SK-N-SH (cell line): Measurements from ENCODE around the gene RTN4RL1. TPM values are rescaled to one million over a fixed set of nuclear protein-coding genes. Genes with fewer than 3 reads are reported as not detected.

Source experiments
- CTCF ChIA-PET: fragments of 300-600, 350-600 bp; formaldehyde crosslinking; extraction: SDS; loops from one replicate; lab custom pipeline; 2021; lab: Yijun Ruan, JAX
- POLR2A ChIA-PET: fragments of 350-600 bp; sonication (Branson Sonifier 250); formaldehyde crosslinking; extraction: SDS; loops from one replicate; lab custom pipeline; 2020; ENCODE audit warnings: antibody characterized with exemption, inconsistent platforms; lab: Yijun Ruan, JAX
- DNase-seq: peaks from one replicate; pipeline ENCODE4 v3.0.0; 2012
- H2AFZ ChIP-seq: fragments of 200-600 bp; sonication (generic); 2 replicates; pipeline ENCODE4 v1.8.1; 2016; ENCODE audit warnings: antibody characterized with exemption, mild to moderate bottlenecking, low read depth
- H3F3A ChIP-seq: fragments of 200-600 bp; sonication (generic); replicated peaks from 2 replicates; pipeline ENCODE3; 2016; ENCODE audit warnings: antibody characterized with exemption, mild to moderate bottlenecking; ENCODE audit not compliant: insufficient read depth
- H3K27ac ChIP-seq, 2 experiments: fragments of 200-500 bp in 1 of 2; fragments of 200-600 bp in 1 of 2; sonication (Bioruptor generic) in 1 of 2; sonication (generic), shearing (Covaris generic) in 1 of 2; 2 replicates each; pipeline versions ENCODE4 v1.5.1 to v1.6.1; 2014 to 2016; ENCODE audit warnings: low read depth in 2 of 2, inconsistent platforms in 1 of 2, low read length in 1 of 2, mild to moderate bottlenecking in 1 of 2, mixed read lengths in 1 of 2
- H3K27me3 ChIP-seq: fragments of 200-600 bp; sonication (generic), shearing (Covaris generic); 2 replicates; pipeline ENCODE4 v1.6.1; 2016; ENCODE audit warnings: mixed run types; ENCODE audit not compliant: insufficient read depth
- H3K36me3 ChIP-seq, 2 experiments: fragments of 200-500 bp in 1 of 2; fragments of 200-600 bp in 1 of 2; sonication (Bioruptor generic) in 1 of 2; sonication (generic) in 1 of 2; replicated peaks in 1 of 2; 2 replicates each; pipeline versions ENCODE3 to v1.5.1; 2014 to 2016; ENCODE audit warnings: low read length in 1 of 2, mild to moderate bottlenecking in 1 of 2; ENCODE audit not compliant: insufficient read depth in 2 of 2, control insufficient read depth in 1 of 2
- H3K4me1 ChIP-seq, 2 experiments: fragments of 200-500 bp in 1 of 2; fragments of 200-600 bp in 1 of 2; sonication (Bioruptor generic) in 1 of 2; sonication (generic), shearing (Covaris generic) in 1 of 2; 2 replicates each; pipeline versions ENCODE4 v1.5.1 to v1.6.1; 2014 to 2016; ENCODE audit warnings: low read depth in 1 of 2, low read length in 1 of 2, mixed run types in 1 of 2; ENCODE audit not compliant: insufficient read depth in 2 of 2, control insufficient read depth in 1 of 2
- H3K4me2 ChIP-seq: fragments of 200-600 bp; sonication (generic), shearing (Covaris generic); 2 replicates; pipeline ENCODE4 v1.6.1; 2017; ENCODE audit warnings: mixed run types
- H3K4me3 ChIP-seq, 2 experiments: fragments of 200-500 bp in 1 of 2; fragments of 200-600 bp in 1 of 2; sonication (Bioruptor generic) in 1 of 2; sonication (generic), shearing (Covaris generic) in 1 of 2; 2 replicates each; pipeline versions ENCODE4 v1.5.1 to v1.8.1; 2014 to 2016; ENCODE audit warnings: low read depth in 2 of 2, inconsistent platforms in 1 of 2, low read length in 1 of 2, mild to moderate bottlenecking in 1 of 2, mixed read lengths in 1 of 2, moderate library complexity in 1 of 2
- H3K79me2 ChIP-seq: fragments of 200-600 bp; sonication (generic); 2 replicates; pipeline ENCODE4 v1.8.1; 2017; ENCODE audit warnings: mild to moderate bottlenecking; ENCODE audit not compliant: insufficient read depth
- H3K9ac ChIP-seq: fragments of 200-600 bp; sonication (generic); 2 replicates; pipeline ENCODE4 v1.6.1; 2017; ENCODE audit warnings: mixed run types
- H3K9me2 ChIP-seq: fragments of 200-600 bp; sonication (generic); 2 replicates; pipeline ENCODE4 v1.6.1; 2017; ENCODE audit warnings: mixed run types
- H3K9me3 ChIP-seq: fragments of 200-600 bp; sonication (generic); 2 replicates; pipeline ENCODE4 v1.6.1; 2017; ENCODE audit warnings: mixed run types, mild to moderate bottlenecking, moderate library complexity
- H4K20me1 ChIP-seq: fragments of 200-600 bp; sonication (generic); 2 replicates; pipeline ENCODE4 v1.6.1; 2017; ENCODE audit warnings: mild to moderate bottlenecking, mixed run types; ENCODE audit not compliant: insufficient read depth
- CHD2 ChIP-seq: fragments of 150-350 bp; IDR thresholded peaks from 2 replicates; pipeline ENCODE4 v1.6.1; 2018; ENCODE audit warnings: low read length; ENCODE audit not compliant: partially characterized antibody
- ELF1 ChIP-seq: IDR thresholded peaks from 2 replicates; pipeline ENCODE4 v1.4.0; 2012
- EP300 ChIP-seq, 2 experiments: IDR thresholded peaks; 2 replicates each; pipeline versions ENCODE4 v1.4.0 to v1.6.1; 2012; ENCODE audit warnings: borderline replicate concordance in 1 of 2, low read depth in 1 of 2, low read length in 1 of 2
- EZH2phosphoT487 ChIP-seq: fragments of 200-600 bp; sonication (generic); IDR thresholded peaks from 2 replicates; pipeline ENCODE4 v1.6.1; 2017; ENCODE audit warnings: low read depth, mixed run types, mild to moderate bottlenecking, antibody characterized with exemption, moderate library complexity, borderline replicate concordance
- FOXM1 ChIP-seq: IDR thresholded peaks from 2 replicates; pipeline ENCODE4 v1.4.0; 2012; ENCODE audit warnings: low read depth, mild to moderate bottlenecking
- GABPA ChIP-seq: IDR thresholded peaks from 2 replicates; pipeline ENCODE4 v1.4.0; 2012; ENCODE audit warnings: low read depth, mild to moderate bottlenecking
- NRF1 ChIP-seq: IDR thresholded peaks from 2 replicates; pipeline ENCODE4 v1.6.1; 2012; ENCODE audit warnings: low read depth, mild to moderate bottlenecking, low read length
- POLR2AphosphoS5 ChIP-seq: IDR thresholded peaks from 2 replicates; pipeline ENCODE4 v1.6.1; 2012; ENCODE audit warnings: low read depth, low read length
- RAD21 ChIP-seq: IDR thresholded peaks from 2 replicates; pipeline ENCODE4 v1.6.1; 2012; ENCODE audit warnings: mild to moderate bottlenecking, low read length
- RCOR1 ChIP-seq: fragments of 150-350 bp; IDR thresholded peaks from 2 replicates; pipeline ENCODE4 v1.6.1; 2017; ENCODE audit warnings: antibody characterized with exemption, low read length
- RFX5 ChIP-seq: IDR thresholded peaks from 2 replicates; pipeline ENCODE4 v1.6.1; 2012; ENCODE audit warnings: mild to moderate bottlenecking, improper control_type of control experiment, low read length
- RXRA ChIP-seq: IDR thresholded peaks from 2 replicates; pipeline ENCODE4 v1.4.0; 2012; ENCODE audit warnings: low read depth, mild to moderate bottlenecking, borderline replicate concordance
- SIN3A ChIP-seq: IDR thresholded peaks from 2 replicates; pipeline ENCODE4 v1.6.1; 2012; ENCODE audit warnings: low read depth, mild to moderate bottlenecking, low read length, moderate library complexity, borderline replicate concordance
- TAF1 ChIP-seq: IDR thresholded peaks from 2 replicates; pipeline ENCODE4 v1.6.1; 2012; ENCODE audit warnings: low read depth, mild to moderate bottlenecking, low read length, moderate library complexity, borderline replicate concordance
- TEAD4 ChIP-seq: IDR thresholded peaks from 2 replicates; pipeline ENCODE4 v1.4.0; 2012; ENCODE audit warnings: mild to moderate bottlenecking, borderline replicate concordance; ENCODE audit not compliant: insufficient read depth
- WGBS: methylation state at CpG from one replicate; pipeline ENCODE4 v1.1.6; 2017; ENCODE audit warnings: low lambda C conversion rate; 5-methylcytosine and 5-hydroxymethylcytosine counted together
- polyA plus RNA-seq, 3 experiments: library from polyadenylated mRNA; depleted of rRNA; stranded (reverse); fragments of >200 nt; gene quantifications; 2 replicates each; pipeline ENCODE4 v1.2.3, GENCODE V29; 2012
- TF ChIP-seq, protein P1 (sequence below): fragments of 200-600 bp; sonication (generic); IDR thresholded peaks from 2 replicates; pipeline ENCODE4 v1.6.1; 2017; ENCODE audit warnings: antibody characterized with exemption, mild to moderate bottlenecking, moderate library complexity
- TF ChIP-seq, protein P2 (sequence below): IDR thresholded peaks from 2 replicates; pipeline ENCODE4 v1.4.0; 2012; ENCODE audit warnings: low read depth, borderline replicate concordance
- TF ChIP-seq, protein P3 (sequence below): IDR thresholded peaks from 2 replicates; pipeline ENCODE4 v1.4.0; 2012; ENCODE audit warnings: low read depth, borderline replicate concordance
- TF ChIP-seq, protein P4 (sequence below): IDR thresholded peaks from 2 replicates; pipeline ENCODE4 v1.6.1; 2012; ENCODE audit warnings: mild to moderate bottlenecking, low read depth, low read length, moderate library complexity
- TF ChIP-seq, protein P5 (sequence below): IDR thresholded peaks from 2 replicates; pipeline ENCODE4 v1.4.0; 2012; ENCODE audit warnings: low read depth
- TF ChIP-seq, protein P6 (sequence below): IDR thresholded peaks from 2 replicates; pipeline ENCODE4; 2012

The RTN4RL1 gene
- polyA plus RNA-seq, 1 of the 3 experiments (the other 2 are of a cell fraction), result 0.07 TPM

DNA sequence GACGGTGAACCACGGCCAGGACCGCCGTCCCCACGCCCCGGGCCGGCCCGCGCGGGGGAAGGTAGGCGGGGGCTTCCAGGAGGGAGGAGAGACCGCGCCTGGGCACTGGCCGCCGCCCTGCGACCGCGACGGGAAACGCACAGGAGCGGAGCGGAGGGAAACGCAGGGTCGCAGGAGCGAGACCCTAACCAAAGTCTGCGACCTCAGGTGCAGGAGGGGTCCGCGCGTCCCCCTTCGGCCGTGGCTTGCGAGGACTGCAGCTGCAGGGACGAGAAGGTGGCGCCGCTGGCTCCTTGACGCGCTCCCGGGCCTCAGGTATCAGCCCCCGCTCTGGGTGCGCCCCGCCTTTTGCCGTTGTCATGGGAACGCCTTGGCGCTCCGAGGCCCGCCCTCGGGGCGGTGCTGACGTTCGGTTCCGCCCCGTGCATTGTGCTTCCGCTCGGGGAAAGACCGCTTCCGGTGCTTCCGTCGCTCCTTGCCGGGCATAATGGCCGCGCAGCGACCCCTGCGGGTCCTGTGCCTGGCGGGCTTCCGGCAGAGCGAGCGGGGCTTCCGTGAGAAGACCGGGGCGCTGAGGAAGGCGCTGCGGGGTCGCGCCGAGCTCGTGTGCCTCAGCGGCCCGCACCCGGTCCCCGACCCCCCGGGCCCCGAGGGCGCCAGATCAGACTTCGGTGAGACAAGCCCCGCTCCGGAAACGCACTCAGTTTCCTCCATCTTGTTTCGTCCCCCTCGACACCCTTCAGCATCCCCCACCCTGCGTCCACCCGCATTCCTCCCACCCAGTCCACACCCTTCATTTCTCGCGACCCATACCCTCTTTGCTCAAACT lies 16.6 kb upstream of the RTN4RL1 start, which contains the start of gene OVCA2:
OVCA2 (plus strand) TSS at position 462 of the 829 bp plus-strand sequence; CDS start at position 488, 26 bp downstream.
- peak within 1 kb of the TSS; percentile 86 for H3K9ac ChIP-seq
- H2AFZ ChIP-seq, result peak within 1 kb of the TSS; percentile 63; the same call in 1 of the 2 replicates
- H3K9me2 ChIP-seq, result no peaks in the 10 kb centered on the region
- H3K4me1 ChIP-seq, result peaks cover 20 to 21% of the 10 kb centered on the region in 2 experiments; a peak in 3 of 4 replicates
- CTCF ChIA-PET, result interaction anchor here (0.6 to 2.8 kb wide), 16 partner anchors 10 to 204 kb away, joined by 3 to 20 read pairs (median 4); partner anchors contain the start of genes DPH1, HIC1 and RTN4RL1
- peaks cover 15% of the 10 kb centered on the region for H3F3A ChIP-seq
- peak within 1 kb of the TSS; percentile 99 for H3K4me2 ChIP-seq
- H3K79me2 ChIP-seq, result peaks cover 31% of the 10 kb centered on the region
- peaks cover 14 to 17% of the 10 kb centered on the region in 2 experiments for H3K36me3 ChIP-seq
- WGBS, result under 1% methylated on average over 31 of the region's 93 CpGs
- H3K9me3 ChIP-seq, result no peaks in the 10 kb centered on the region
- DNase-seq, result peak; percentile 97
- H3K27me3 ChIP-seq, result no peaks in the 10 kb centered on the region
- peak within 1 kb of the TSS; percentile 71 to 81 for H3K4me3 ChIP-seq
- no peaks in the 10 kb centered on the region for H4K20me1 ChIP-seq
- POLR2A ChIA-PET, result interaction anchor here (1.0 to 1.3 kb wide), 5 partner anchors 9 to 203 kb away, joined by 3 to 4 read pairs (median 3); partner anchors contain the start of gene DPH1
- peak within 1 kb of the TSS; percentile 79 to 92 for H3K27ac ChIP-seq
- TF ChIP-seq, protein P1, sequence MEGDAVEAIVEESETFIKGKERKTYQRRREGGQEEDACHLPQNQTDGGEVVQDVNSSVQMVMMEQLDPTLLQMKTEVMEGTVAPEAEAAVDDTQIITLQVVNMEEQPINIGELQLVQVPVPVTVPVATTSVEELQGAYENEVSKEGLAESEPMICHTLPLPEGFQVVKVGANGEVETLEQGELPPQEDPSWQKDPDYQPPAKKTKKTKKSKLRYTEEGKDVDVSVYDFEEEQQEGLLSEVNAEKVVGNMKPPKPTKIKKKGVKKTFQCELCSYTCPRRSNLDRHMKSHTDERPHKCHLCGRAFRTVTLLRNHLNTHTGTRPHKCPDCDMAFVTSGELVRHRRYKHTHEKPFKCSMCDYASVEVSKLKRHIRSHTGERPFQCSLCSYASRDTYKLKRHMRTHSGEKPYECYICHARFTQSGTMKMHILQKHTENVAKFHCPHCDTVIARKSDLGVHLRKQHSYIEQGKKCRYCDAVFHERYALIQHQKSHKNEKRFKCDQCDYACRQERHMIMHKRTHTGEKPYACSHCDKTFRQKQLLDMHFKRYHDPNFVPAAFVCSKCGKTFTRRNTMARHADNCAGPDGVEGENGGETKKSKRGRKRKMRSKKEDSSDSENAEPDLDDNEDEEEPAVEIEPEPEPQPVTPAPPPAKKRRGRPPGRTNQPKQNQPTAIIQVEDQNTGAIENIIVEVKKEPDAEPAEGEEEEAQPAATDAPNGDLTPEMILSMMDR, result peak; percentile 26; the same call in 1 of the 2 replicates
- TF ChIP-seq POLR2AphosphoS5 (peak; percentile 86), RFX5 (no peak), GABPA (peak; percentile 96), RAD21 (peak; percentile 49), EP300 (IDR thresholded peaks at IDR 0.05; ENCODE audit: borderline replicate concordance in 1 of 2, low read depth in 1 of 2, low read length in 1 of 2) (no peak), RXRA (no peak), SIN3A (peak; percentile 82), TEAD4 (no peak), TAF1 (peak; percentile 95), ELF1 (peak; percentile 81), RCOR1 (no peak), CHD2 (peak; percentile 73), FOXM1 (no peak), EZH2phosphoT487 (no peak), NRF1 (0 out of 2 replicates have a peak, but pooled peaks have one; percentile 15)
- TF ChIP-seq, protein P2, sequence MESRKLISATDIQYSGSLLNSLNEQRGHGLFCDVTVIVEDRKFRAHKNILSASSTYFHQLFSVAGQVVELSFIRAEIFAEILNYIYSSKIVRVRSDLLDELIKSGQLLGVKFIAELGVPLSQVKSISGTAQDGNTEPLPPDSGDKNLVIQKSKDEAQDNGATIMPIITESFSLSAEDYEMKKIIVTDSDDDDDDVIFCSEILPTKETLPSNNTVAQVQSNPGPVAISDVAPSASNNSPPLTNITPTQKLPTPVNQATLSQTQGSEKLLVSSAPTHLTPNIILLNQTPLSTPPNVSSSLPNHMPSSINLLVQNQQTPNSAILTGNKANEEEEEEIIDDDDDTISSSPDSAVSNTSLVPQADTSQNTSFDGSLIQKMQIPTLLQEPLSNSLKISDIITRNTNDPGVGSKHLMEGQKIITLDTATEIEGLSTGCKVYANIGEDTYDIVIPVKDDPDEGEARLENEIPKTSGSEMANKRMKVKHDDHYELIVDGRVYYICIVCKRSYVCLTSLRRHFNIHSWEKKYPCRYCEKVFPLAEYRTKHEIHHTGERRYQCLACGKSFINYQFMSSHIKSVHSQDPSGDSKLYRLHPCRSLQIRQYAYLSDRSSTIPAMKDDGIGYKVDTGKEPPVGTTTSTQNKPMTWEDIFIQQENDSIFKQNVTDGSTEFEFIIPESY, result 0 out of 2 replicates have a peak, but pooled peaks have one; percentile 27
- TF ChIP-seq, protein P3, sequence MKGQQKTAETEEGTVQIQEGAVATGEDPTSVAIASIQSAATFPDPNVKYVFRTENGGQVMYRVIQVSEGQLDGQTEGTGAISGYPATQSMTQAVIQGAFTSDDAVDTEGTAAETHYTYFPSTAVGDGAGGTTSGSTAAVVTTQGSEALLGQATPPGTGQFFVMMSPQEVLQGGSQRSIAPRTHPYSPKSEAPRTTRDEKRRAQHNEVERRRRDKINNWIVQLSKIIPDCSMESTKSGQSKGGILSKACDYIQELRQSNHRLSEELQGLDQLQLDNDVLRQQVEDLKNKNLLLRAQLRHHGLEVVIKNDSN, result no peak
- TF ChIP-seq, protein P4, sequence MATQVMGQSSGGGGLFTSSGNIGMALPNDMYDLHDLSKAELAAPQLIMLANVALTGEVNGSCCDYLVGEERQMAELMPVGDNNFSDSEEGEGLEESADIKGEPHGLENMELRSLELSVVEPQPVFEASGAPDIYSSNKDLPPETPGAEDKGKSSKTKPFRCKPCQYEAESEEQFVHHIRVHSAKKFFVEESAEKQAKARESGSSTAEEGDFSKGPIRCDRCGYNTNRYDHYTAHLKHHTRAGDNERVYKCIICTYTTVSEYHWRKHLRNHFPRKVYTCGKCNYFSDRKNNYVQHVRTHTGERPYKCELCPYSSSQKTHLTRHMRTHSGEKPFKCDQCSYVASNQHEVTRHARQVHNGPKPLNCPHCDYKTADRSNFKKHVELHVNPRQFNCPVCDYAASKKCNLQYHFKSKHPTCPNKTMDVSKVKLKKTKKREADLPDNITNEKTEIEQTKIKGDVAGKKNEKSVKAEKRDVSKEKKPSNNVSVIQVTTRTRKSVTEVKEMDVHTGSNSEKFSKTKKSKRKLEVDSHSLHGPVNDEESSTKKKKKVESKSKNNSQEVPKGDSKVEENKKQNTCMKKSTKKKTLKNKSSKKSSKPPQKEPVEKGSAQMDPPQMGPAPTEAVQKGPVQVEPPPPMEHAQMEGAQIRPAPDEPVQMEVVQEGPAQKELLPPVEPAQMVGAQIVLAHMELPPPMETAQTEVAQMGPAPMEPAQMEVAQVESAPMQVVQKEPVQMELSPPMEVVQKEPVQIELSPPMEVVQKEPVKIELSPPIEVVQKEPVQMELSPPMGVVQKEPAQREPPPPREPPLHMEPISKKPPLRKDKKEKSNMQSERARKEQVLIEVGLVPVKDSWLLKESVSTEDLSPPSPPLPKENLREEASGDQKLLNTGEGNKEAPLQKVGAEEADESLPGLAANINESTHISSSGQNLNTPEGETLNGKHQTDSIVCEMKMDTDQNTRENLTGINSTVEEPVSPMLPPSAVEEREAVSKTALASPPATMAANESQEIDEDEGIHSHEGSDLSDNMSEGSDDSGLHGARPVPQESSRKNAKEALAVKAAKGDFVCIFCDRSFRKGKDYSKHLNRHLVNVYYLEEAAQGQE, result peak; percentile 58; the same call in 1 of the 2 replicates
- TF ChIP-seq, protein P5, sequence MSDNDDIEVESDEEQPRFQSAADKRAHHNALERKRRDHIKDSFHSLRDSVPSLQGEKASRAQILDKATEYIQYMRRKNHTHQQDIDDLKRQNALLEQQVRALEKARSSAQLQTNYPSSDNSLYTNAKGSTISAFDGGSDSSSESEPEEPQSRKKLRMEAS, result peak; percentile 68; the same call in 1 of the 2 replicates
- TF ChIP-seq, protein P6, sequence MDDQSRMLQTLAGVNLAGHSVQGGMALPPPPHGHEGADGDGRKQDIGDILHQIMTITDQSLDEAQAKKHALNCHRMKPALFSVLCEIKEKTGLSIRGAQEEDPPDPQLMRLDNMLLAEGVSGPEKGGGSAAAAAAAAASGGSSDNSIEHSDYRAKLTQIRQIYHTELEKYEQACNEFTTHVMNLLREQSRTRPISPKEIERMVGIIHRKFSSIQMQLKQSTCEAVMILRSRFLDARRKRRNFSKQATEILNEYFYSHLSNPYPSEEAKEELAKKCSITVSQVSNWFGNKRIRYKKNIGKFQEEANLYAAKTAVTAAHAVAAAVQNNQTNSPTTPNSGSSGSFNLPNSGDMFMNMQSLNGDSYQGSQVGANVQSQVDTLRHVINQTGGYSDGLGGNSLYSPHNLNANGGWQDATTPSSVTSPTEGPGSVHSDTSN, result peak; percentile 29; the same call in 1 of the 2 replicates
